ENCODE measurements around the gene CYP2W1. TPM values are rescaled to one million over a fixed set of nuclear protein-coding genes. Genes with fewer than 3 reads are reported as not detected.

CYP2W1 gene
- total and polyA plus RNA-seq, 4 donors = 0.05 to 8.1 TPM; not detected in 2

GRCh38 chr7:968205-969105 lies 14.5 kb upstream of the CYP2W1 start:
- 89 to 91% methylated on average over 24 of the region's 24 CpGs for WGBS, 2 donors
- Histone ChIP-seq H3K4me3 (no peak overlapping the region), H3K27me3 (ENCODE audit: control insufficient read depth in 3 of 3, insufficient read depth in 3 of 3, low read length in 2 of 3) (no peaks in the 10 kb centered on the region), H3K4me1 (ENCODE audit: control insufficient read depth in 5 of 5, insufficient read depth in 5 of 5, low read length in 5 of 5) (peaks cover 0 to 12% (median 3%) of the 10 kb centered on the region in 5 donors), H3K9ac (ENCODE audit: insufficient read depth in 1 of 2, low read length in 2 of 2) (no peak overlapping the region), H3K9me3 (ENCODE audit: control insufficient read depth in 4 of 4, insufficient read depth in 3 of 4, low read length in 3 of 4) (no peaks in the 10 kb centered on the region), H3K27ac (ENCODE audit: low read depth in 1 of 2, low read length in 1 of 2) (no peak overlapping the region), H3K36me3 (ENCODE audit: control insufficient read depth in 4 of 4, insufficient read depth in 4 of 4, low read length in 4 of 4) (peaks cover 13 to 38% (median 27%) of the 10 kb centered on the region in 4 donors)
- no peak for ATAC-seq (ENCODE audit: insufficient read depth, low FRiP score)
- TF ChIP-seq CTCF (IDR thresholded peaks at IDR 0.05; ENCODE audit: control extremely low read depth, extremely low read depth) = no peak
- no peak for DNase-seq

GRCh38 chr7:969403-969802 lies 13.6 kb upstream of the CYP2W1 start:
- no peak overlapping the region for H3K27ac ChIP-seq (ENCODE audit: low read depth in 1 of 2, low read length in 1 of 2)
- 91 to 96% methylated on average over 11 of the region's 11 CpGs for WGBS, 2 donors
- no peak for TF ChIP-seq CTCF (IDR thresholded peaks at IDR 0.05; ENCODE audit: control extremely low read depth, extremely low read depth)
- no peak overlapping the region for H3K9ac ChIP-seq (ENCODE audit: insufficient read depth in 1 of 2, low read length in 2 of 2)
- H3K27me3 ChIP-seq (ENCODE audit: control insufficient read depth in 3 of 3, insufficient read depth in 3 of 3, low read length in 2 of 3) = no peaks in the 10 kb centered on the region
- peaks cover 13 to 38% (median 27%) of the 10 kb centered on the region in 4 donors for H3K36me3 ChIP-seq (ENCODE audit: control insufficient read depth in 4 of 4, insufficient read depth in 4 of 4, low read length in 4 of 4)
- no peak overlapping the region for H3K4me3 ChIP-seq
- ATAC-seq (ENCODE audit: insufficient read depth, low FRiP score) (no peak), DNase-seq (no peak)
- peaks cover 0 to 12% (median 3%) of the 10 kb centered on the region in 5 donors for H3K4me1 ChIP-seq (ENCODE audit: control insufficient read depth in 5 of 5, insufficient read depth in 5 of 5, low read length in 5 of 5)
- H3K9me3 ChIP-seq (ENCODE audit: control insufficient read depth in 4 of 4, insufficient read depth in 3 of 4, low read length in 3 of 4) = no peaks in the 10 kb centered on the region

GRCh38 chr7:970744-971143 lies 12.2 kb upstream of the CYP2W1 start:
- DNase-seq = no peak
- H3K27me3 ChIP-seq (ENCODE audit: control insufficient read depth in 3 of 3, insufficient read depth in 3 of 3, low read length in 2 of 3) = no peaks in the 10 kb centered on the region
- no peak overlapping the region for H3K9ac ChIP-seq (ENCODE audit: insufficient read depth in 1 of 2, low read length in 2 of 2)
- no peak for TF ChIP-seq CTCF (IDR thresholded peaks at IDR 0.05; ENCODE audit: control extremely low read depth, extremely low read depth)
- H3K9me3 ChIP-seq (ENCODE audit: control insufficient read depth in 4 of 4, insufficient read depth in 3 of 4, low read length in 3 of 4) = no peaks in the 10 kb centered on the region
- no peak for ATAC-seq (ENCODE audit: insufficient read depth, low FRiP score)
- H3K4me3 ChIP-seq = no peak overlapping the region
- H3K27ac ChIP-seq (ENCODE audit: low read depth in 1 of 2, low read length in 1 of 2) = no peak overlapping the region
- peaks cover 0 to 14% (median 2%) of the 10 kb centered on the region in 5 donors for H3K4me1 ChIP-seq (ENCODE audit: control insufficient read depth in 5 of 5, insufficient read depth in 5 of 5, low read length in 5 of 5)
- H3K36me3 ChIP-seq (ENCODE audit: control insufficient read depth in 4 of 4, insufficient read depth in 4 of 4, low read length in 4 of 4) = peaks cover 13 to 38% (median 27%) of the 10 kb centered on the region in 4 donors
- 96 to 98% methylated on average over 6 of the region's 6 CpGs for WGBS, 2 donors
